ENCODE measurements around the gene MED8.
"Not testable (repeated sequence)": the region's sequence is repeated elsewhere in the genome, so short reads cannot be mapped to it uniquely, and the experiment has no call there.

Gene MED8

DNA sequence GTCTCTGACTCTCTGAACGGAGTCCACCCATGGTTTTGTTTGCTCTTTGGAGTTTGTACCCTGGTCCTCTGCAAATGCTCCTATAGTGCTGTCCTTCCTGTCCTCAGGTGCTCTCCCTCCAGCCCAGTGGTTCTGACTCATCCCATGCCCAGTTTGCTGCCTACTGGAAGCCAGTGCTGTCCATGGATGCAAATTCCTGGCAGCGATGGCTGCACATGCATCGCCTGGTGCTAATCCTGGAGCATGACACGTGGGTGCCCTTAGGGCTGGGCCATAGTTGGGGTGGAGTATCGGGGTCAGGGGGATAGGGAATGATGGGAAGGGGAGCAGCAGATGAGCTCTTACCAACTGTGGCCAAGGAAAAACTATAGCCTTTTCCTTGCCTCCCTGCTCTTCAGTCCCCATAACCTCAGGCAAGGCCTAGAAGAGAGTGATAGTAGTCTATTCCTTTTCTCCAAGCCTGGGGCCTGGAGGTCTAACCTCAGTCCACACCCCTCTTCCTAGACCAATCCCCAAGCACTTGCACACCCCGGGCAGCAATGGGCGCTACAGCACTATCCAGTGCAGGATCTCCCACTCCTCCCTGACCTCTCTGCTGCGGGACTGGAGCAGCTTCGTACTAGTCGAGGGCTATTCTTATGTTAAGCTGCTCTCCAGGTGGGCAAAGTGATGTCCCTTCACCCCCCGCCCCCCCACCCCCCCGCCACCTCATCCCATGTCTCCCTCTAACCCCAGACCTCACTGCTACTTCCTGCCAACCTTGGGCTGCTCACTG lies 32.6 kb upstream of the MED8 start:
- no peak for DNase-seq

DNA sequence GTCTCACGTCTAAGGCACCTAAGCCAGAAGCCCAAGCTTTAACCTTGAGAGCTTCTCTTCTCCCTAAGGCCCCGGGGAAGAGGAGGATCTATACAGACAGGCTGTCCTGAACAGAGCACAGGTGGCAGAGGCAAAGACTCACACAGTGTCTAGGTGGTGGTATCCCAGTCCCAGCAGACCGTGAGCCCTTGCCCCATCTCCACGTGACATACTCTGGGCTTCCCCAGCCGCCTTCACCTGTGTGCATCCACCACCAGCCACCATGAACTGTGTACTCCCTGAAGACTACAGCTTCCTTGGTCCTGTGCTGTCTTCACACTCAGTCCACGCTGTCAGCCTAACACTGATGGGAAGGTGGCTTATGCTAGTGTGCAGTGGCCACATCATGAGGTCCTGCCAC lies 31.8 kb upstream of the MED8 start:
- no peak for DNase-seq

DNA sequence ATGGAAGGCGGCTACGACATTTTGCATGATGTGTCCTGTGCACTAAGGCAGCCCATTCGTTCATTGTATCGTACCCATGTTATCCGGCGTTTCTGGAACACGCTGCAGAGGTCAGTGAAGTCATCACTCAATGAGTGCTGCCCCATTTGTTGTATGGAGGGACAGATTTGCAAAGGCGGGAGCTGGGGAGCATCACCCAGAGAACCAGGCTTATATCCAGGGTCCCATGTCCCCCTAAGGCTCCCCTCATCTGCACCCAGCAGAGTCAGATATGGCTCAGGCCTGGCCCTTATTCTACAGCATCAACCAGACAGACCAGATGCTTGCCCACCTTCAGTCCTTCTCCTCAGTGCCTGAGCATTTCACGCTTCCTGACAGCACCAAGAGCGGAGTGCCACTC lies 31.3 kb upstream of the MED8 start:
- no peak for DNase-seq

DNA sequence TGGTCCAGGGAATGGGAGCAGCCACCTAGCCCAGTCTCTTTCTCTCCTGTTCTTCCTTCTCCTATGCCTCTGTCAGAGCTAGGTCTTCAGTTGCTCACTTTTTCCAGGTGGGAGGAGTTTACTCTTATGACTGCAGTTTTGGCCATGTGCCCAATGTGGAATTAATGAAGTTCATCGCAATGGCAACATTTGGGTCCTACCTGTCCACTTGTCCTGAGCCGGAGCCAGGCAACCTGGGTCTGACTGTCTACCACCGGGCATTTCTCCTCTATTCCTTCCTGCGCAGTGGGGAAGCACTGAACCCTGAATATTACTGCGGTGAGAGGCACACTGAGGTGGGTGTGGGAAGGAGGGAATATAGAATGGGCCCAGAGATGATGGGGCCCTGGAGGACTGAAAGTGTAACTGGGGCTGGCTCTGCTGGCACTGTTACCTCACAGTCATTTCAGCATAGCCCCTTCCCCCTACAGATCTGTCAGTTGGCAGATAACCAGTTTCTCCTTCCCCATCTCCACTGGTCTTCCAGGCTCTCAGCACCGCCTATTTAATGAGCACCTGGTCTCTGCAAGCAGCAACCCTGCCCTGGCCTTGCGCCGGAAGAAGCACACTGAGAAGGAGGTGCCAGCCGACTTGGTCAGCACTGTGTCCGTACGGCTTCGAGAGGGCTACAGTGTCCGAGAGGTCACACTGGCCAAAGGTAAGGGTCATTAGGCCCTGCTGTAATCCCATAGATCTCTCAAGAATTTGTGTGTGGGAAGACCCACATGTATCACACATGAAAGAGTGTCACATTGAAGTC lies 30.2 kb upstream of the MED8 start:
- DNase-seq: no peak

DNA sequence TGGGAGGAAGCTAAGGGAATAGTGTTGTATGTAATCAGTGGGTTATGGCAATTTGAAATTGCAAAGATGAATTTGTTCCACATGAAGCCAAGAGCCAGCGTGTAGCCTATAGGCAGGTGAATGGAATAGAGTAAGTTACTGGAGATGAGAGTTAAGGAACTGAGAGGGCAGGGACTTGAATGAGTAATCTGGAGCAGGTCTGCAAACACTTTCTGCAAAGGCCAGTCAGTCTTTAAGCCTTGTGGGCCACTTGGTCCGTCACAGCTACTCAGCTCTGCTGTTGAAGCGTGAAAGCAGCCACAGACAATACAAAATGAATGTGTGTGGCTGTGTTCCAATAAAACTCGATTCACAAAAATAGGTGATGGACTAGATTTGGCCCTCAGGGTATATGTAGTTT lies 29.3 kb upstream of the MED8 start:
- no peak for DNase-seq

DNA sequence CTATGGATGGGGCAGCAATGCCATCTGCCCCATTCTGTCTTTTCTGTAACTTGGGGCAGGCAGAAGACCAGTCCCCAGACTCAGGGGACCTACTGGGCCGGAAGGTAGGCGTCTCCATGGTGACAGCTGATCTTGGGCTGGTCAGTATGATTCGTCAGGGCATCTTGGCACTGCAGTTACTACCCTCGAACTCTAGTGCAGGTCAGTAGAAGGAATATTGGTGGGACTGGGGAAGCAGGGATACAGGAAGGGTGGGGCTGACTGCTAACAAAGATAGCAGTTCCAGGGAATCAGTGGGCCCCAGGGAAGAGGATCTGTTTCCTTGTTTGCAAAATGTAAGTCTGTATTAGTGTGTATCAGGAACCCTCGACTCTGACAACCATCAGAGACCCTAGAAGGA lies 26.3 kb upstream of the MED8 start:
- no peak for DNase-seq

DNA sequence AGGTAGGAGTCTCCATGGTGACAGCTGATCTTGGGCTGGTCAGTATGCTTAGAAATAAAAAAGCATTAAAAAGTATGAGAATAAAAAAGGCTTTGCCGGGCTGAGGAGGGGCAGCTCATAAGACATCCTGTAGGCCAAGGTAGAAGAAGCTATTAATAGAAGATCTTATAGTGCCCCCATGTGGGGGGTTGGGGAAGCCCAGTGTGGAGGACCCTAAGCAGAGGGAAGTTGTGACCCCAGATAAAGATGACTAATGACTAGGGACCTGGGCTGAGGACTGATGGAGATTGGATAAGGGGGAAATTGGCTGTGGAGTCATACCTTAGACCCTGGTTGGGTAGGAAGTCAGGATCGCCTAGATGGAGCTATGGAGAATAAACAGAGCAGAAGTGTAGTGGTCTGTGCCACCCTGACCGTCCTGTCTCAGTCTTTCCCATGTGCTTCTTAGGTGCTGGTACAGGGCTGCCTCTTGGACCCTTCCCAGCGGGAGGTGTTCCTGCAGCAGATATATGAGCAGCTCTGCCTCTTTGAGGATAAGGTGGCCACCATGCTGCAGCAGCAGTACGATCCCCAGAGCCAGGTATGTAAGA lies 25.1 kb upstream of the MED8 start:
- DNase-seq: no peak

DNA sequence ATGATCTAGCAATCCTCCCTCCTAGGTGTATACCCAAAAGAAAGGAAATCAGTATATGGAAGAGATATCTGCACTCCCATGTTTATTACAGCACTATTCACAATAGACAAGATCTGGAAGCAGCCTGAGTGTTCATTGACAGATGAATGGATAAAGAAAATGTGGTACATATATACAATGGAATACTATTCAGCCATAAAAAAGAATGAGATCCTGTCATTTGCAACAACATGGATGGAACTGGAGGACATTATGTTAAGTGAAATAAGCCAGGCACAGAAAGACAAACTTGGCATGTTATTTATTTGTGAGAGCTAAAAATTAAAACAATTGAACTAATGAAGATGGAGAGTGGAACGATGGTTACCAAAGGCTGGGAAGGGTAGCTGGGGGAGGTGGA lies 23.8 kb upstream of the MED8 start:
- not testable (repeated sequence) for DNase-seq

DNA sequence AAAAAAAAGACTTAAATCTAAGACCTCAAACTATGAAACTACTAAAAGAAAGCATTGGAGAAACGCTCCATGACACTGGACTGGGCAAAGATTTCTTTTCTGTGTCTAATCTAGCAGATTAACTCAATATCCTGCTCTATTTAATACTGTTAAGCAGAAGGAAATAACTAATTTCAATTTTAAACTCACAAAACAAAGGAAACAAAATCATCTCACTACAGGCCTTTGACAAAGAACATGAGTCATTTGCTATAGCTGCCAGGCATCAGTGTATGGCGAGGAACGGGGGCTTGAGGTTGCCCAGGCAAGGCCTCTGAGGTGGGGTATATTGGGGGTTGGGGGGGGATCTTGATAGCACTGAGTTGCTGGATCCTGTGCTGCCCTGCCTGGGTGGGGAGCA lies 21.0 kb upstream of the MED8 start:
- DNase-seq: no peak

DNA sequence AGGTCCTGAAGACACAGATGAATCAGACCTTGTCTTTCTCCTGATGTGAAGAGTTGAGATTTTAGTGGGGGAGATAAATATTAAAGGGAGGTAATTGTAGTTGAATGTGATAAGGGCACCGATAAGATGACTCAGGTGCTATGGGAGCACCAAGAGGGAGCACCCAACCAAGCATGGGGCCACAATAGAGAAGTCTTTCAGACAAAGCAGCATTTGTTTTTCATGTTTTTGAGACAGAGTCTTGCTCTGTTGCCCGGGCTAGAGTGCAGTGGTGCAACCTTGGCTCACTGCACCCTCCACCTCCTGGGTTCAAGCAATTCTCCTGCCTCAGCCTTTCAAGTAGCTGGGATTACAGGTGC lies 16.3 kb upstream of the MED8 start:
- DNase-seq: no peak

DNA sequence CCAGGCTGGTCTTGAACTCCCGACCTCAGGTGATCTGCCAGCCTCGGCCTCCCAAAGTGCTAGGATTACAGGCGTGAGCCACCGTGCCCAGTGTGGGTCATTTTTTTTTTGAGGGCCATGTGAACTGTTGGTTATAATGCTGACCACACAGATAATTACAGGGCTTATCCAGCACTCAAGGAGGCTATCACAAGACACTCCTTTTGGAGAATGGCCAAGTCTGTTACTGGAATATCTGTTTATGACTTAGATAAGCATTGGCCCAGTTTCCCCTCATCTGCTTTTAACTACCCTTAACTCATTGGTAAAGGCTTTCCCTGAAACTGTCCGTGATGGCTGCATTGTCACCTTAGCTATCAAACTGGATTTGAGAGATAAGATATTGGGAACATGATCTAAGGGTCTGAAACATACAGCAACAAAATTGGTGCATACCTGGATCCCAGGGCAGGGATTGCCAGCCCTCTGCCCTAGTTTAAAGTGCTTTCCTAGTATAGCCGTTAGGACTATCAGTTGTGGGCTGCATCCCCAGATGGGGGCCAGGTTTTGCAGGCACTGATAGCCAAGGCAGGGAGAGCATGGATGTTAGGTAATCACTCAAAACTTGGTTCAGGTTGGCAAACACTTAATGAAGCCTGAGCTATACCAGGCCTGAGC lies 15.7 kb upstream of the MED8 start:
- DNase-seq: no peak

DNA sequence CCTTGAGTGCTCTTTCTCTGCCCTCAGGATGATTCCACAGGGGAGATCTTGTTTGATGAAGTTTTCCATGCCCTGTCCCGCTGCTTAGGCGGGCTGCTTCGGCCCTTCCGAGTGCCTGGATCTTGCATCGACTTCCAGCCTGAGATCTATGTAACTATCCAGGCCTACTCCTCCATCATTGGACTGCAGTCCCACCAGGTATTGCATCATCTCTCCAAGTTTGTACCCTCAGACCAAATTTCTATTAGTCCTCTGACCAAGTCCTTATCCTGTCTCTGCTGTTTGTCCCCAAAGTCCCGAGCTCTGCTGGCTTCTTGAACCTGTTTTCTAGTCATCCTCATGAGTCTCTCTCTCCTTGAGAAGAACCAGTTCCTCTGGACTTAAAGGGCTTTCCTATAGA lies 14.8 kb upstream of the MED8 start:
- DNase-seq: no peak

DNA sequence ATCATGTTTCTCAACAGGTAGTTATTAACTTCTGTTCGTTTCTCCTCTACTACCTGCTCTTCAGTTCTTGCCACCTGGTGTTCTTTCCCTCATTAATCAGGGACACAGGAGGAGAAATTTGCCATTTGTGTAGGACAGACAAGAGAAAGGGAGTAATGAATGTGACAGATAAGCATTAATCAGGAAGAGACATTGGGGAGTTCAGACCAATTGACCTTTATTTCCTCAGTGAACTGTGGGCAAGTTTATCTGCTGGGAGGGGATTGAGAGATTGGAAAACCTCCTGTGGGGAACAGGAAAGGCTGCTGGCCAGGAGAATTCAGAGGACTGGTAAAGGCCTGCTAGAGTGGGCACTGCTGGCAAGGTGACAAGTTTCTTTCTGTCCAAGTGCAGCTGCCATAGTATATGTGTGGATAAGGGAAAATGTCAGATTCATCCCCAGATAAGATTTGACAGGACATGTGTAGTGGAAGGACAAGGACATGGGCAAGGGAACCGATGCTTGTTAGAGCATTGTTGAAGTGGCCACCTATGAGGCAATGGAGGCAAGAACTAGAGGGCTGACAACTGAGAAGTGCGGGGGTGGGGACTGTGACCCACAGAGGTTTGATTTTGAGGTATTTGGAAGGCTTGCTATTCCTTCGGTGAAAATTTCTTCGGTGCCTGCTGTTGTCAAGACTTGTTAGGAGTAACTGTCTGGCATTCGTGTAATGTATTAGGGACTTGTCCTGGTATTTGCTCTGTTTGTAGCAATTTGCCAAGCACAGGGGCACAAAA lies 12.7 kb upstream of the MED8 start:
- no peak for DNase-seq

DNA sequence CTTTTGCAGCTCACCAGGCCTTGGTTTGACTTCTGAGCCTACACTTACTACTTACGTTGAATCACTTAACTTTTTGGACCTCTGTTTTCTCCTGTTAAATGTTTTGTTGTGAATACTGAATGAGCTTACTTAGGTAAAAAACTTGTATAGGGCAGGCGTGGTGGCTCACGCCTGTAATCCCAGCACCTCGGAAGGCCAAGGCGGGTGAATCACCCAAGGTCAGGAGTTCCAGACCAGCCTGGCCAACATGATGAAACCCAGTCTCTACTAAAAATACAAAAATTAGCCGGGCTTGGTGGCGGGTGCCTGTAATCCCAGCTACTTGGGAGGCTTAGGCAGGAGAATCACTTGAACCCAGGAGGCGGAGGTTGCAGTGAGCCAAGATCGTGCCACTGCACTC lies 10.8 kb upstream of the MED8 start:
- not testable (repeated sequence) for DNase-seq

DNA sequence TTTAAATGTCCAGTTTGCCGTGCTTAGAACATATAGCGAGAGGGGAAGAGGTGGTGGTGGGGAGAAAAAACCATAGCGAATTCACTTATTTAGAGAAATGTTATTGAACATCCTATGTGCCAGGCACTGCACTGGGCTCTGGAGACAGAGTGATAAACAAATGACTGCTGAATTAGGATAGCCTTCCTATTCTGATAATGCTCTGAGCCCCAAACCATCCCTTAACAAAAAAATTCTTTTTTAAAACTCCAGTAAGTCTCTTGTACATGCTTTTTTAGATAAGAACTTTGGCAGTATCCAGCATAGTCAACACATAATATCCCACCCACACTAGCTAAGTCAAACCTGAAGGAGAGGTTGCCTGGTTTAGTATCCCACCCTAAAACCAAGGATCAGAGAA lies 8.6 kb upstream of the MED8 start:
- DNase-seq: no peak

DNA sequence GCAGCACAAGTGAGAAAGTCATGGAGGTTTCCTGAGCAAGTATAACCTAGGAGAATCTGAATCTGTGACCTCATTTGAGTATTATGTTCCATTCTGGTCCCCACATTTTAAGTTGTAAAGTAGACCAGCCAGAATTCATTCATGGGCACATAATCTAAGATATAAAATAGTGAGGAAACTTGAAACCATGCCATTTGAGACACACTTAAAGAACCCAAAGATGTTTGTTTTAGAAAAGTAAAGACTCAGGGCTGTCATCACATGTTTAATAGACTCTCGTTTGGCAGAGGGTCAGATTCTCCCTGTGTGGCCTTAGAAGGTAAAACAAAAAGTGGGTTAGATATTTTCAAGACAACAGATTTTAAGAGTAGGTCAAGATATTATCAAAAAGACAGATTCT lies 6.5 kb upstream of the MED8 start:
- DNase-seq: no peak

DNA sequence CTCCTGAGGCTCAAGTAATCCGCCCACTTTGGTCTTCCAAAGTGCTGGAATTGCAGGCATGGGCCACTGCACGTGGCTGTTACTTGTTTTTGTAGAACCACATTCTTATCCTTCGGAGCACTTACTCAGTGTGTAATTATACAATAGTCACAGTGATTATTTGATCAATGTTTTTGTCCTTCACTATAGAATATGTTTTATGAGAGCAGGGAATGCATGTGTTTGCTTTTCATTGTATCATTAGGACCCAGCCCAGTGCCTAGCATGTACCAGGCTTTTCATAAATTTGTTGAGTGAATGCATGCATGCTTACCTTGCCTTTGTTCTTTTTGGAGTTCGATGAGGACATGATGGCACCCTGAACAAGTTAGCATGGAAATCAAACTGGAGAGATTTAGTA lies 5.9 kb upstream of the MED8 start:
- no peak for DNase-seq

DNA sequence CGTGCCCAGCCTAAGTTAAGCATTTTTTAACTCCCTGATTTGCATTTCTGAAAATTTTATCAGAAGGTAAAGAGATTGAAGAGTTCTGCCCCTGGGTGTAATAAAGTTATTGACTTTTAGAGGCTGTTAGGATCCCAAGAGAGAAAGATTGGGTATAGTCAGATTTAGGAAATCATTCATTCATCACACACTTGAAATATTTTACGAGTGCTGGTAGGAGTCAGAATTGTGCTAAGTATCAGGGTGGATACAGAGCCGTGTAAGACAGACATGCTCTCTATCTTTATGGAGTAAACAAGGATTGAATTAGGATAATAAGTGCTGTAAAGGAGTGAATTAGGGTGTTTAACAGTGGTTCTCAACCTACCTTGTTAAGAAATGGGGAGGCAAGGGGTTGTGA lies 3.1 kb upstream of the MED8 start:
- DNase-seq: no peak

DNA sequence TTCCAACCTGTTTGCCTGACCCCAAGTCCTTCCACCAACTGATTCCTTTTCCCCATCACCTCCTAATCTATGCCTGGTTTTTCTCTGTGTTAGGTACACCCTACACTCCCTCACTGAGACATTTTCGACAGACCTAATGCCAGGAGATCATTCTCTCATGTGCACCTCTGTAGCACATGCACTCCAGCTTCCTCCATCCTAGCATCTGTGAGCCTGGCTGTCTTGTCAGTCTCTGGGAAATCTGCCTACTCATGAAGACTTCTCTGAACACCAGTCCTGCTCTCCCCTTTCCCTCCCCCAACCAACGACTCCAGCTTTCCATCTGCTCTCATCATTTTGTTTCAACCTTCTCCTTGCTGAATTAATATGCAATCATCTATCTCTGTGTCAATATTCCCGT lies 987 bp downstream of the MED8 start:
- no peak for DNase-seq

DNA sequence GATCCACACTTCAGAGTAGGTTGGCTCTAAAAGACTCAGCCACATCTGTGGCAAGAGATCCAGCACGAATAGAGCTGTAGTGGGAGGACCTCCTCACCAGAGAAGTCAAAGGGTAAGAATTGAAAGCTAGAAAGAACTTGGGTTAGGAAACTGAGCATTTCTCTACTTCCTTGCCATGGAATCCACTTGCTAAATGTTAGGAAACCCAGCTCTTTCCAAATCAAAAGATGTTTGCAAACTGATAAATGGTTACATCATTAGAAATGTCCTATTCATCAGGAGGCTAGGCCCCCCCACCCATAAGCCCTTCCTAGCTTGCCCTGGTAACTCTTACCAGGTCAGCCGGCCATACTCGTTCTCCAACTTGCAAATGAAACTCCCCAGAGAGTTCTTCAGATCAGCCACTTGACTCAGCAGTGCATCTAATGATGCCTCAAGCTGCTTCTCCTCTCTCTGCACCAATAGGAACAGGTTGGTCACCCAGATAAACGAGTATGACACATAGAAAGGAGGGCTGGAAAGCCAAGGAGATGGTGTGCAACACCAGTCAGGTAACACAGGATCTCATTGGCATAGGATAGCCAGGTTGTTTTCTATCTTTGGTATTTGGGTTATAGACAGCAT lies 1.5 kb downstream of the MED8 start:
- no peak for DNase-seq

DNA sequence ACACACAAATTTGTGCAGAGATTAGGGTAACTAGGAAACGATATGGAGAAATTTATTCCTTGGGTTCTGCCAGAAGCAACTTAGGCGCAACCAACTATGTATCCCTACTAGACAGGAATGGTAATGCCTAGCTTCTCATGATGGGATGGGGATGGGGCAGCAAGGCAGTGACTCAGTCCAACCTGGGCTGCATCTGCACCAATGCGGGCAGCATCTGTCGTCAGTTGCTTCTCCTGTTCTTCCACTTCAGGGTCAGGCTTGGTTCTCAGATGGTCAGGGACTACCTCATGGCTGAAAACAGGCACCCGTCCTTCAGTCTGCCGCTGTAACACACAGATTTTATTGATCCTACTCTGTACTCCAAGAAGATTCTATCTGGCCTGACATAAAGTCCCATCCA lies 2.9 kb downstream of the MED8 start:
- DNase-seq: no peak

DNA sequence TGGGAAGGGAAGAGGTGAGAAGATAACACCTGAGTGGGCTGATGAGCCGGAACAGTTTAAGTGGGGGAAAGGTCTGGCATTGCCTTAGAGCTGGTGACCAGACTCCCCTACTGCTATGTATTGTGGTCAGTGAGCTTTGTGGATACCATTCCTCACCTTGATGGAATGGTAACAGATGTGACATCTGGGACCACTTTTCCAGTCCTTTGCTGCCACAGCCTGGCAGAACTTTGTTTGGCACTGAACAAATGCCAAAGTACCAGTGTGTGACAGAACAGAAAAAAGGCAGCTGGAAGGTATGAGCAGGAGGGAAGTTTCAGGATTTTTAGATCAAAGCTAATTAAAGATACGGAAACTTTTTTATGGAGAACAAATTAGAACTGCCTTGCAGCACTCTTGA lies 6.2 kb downstream of the MED8 start:
- DNase-seq: no peak

All from NCI-H2107 (cell line).